Measurements from ENCODE around the gene SCARB1. TPM values are rescaled to one million over a fixed set of nuclear protein-coding genes. Genes with fewer than 3 reads are reported as not detected.
A peak's percentile ranks its signal among the peaks of the same experiment; 100 is the strongest.

The SCARB1 gene
- total and polyA plus RNA-seq, 2 of the 13 experiments (the other 11 are each of a cell fraction or from before 2014, with no cell fraction given), result 63.4 to 160 TPM

DNA sequence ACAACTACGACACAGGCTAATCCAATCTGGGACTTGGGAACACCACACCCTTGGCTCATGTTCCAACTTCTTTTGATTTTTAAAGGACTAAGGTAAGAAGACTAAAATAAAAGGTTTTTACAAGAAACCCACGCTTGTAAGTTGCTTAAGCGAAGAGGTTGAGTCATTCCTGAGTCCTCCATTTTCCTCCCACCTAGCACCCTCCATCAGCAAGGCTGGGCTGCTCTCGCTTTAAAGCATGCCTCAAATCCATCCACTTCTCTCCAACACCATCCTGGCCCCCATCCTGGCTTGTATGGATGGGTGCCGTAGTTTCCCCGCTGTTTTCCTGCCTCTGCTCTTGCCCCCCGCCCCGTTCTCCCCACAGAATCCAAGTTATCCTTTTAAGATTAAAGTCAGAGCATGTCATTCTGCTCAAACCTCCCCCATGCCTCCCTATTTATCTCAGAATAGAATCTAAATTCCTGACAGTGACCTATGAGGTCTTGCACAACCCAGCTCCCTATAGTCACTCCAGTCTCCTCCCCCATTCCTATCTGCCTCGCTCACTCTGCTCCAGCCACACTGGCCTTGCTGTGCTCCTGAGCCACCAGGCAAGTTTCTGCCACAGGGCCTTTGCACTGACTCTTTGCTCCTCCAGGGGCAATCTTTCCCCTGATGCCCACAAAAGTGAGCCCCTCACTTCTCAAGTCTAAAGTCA is 34.5 kb downstream of the SCARB1 start (continued):
- TF ChIP-seq MAZ (IDR thresholded peaks at IDR 0.05; ENCODE audit: borderline replicate concordance, low read depth, low read length), result no peak
- no peak for TF ChIP-seq MAZ (CRISPR knock-in tag; IDR thresholded peaks at IDR 0.05; ENCODE audit: low read depth)
- TF ChIP-seq KLF11 (CRISPR knock-in tag; IDR thresholded peaks at IDR 0.05), result no peak
- TF ChIP-seq SPEN (CRISPR knock-in tag; IDR thresholded peaks at IDR 0.05; ENCODE audit: low read depth), result 0 out of 2 replicates have a peak, but pooled peaks have one; percentile 27
- TF ChIP-seq SOX6 (IDR thresholded peaks at IDR 0.05), result no peak
- TF ChIP-seq SOX6 (CRISPR knock-in tag; IDR thresholded peaks at IDR 0.05), result peak; percentile 66; the same call in 1 of the 2 replicates
- no peak for TF ChIP-seq ZNF879 (CRISPR knock-in tag; IDR thresholded peaks at IDR 0.05)
- no peak; the same call in 1 of the 2 replicates for TF ChIP-seq MEIS1 (CRISPR knock-in tag; IDR thresholded peaks at IDR 0.05; ENCODE audit: borderline replicate concordance)
- TF ChIP-seq ZC3H4 (CRISPR knock-in tag; IDR thresholded peaks at IDR 0.05; ENCODE audit: borderline replicate concordance), result no peak; the same call in 1 of the 2 replicates
- no peak for TF ChIP-seq RNF2 (conservative IDR thresholded peaks at IDR 0.05; ENCODE audit: low read depth)
- TF ChIP-seq, protein P1, sequence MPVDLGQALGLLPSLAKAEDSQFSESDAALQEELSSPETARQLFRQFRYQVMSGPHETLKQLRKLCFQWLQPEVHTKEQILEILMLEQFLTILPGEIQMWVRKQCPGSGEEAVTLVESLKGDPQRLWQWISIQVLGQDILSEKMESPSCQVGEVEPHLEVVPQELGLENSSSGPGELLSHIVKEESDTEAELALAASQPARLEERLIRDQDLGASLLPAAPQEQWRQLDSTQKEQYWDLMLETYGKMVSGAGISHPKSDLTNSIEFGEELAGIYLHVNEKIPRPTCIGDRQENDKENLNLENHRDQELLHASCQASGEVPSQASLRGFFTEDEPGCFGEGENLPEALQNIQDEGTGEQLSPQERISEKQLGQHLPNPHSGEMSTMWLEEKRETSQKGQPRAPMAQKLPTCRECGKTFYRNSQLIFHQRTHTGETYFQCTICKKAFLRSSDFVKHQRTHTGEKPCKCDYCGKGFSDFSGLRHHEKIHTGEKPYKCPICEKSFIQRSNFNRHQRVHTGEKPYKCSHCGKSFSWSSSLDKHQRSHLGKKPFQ (CRISPR knock-in tag; IDR thresholded peaks at IDR 0.05; ENCODE audit: insufficient replicate concordance), result peak; percentile 52
- no peak for TF ChIP-seq NFE2L2 (IDR thresholded peaks at IDR 0.05; ENCODE audit: low read length)
- TF ChIP-seq TAF1 (CRISPR knock-in tag; IDR thresholded peaks at IDR 0.05), result no peak
- TF ChIP-seq, protein P2, sequence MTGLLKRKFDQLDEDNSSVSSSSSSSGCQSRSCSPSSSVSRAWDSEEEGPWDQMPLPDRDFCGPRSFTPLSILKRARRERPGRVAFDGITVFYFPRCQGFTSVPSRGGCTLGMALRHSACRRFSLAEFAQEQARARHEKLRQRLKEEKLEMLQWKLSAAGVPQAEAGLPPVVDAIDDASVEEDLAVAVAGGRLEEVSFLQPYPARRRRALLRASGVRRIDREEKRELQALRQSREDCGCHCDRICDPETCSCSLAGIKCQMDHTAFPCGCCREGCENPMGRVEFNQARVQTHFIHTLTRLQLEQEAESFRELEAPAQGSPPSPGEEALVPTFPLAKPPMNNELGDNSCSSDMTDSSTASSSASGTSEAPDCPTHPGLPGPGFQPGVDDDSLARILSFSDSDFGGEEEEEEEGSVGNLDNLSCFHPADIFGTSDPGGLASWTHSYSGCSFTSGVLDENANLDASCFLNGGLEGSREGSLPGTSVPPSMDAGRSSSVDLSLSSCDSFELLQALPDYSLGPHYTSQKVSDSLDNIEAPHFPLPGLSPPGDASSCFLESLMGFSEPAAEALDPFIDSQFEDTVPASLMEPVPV (CRISPR knock-in tag; IDR thresholded peaks at IDR 0.05), result no peak
- TF ChIP-seq, protein P3, sequence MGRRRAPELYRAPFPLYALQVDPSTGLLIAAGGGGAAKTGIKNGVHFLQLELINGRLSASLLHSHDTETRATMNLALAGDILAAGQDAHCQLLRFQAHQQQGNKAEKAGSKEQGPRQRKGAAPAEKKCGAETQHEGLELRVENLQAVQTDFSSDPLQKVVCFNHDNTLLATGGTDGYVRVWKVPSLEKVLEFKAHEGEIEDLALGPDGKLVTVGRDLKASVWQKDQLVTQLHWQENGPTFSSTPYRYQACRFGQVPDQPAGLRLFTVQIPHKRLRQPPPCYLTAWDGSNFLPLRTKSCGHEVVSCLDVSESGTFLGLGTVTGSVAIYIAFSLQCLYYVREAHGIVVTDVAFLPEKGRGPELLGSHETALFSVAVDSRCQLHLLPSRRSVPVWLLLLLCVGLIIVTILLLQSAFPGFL (CRISPR knock-in tag; IDR thresholded peaks at IDR 0.05), result no peak
- 0 out of 2 replicates have a peak, but pooled peaks have one; percentile 16 for TF ChIP-seq NR2C2 (CRISPR knock-in tag; IDR thresholded peaks at IDR 0.05; ENCODE audit: borderline replicate concordance)
- no peak for TF ChIP-seq RBM39 (IDR thresholded peaks at IDR 0.05; ENCODE audit: low read depth, low read length, poor library complexity, severe bottlenecking)
- TF ChIP-seq ZSCAN9 (CRISPR knock-in tag; IDR thresholded peaks at IDR 0.05; ENCODE audit: borderline replicate concordance), result 0 out of 2 replicates have a peak, but pooled peaks have one; percentile 26
- no peak for TF ChIP-seq IKZF1 (IDR thresholded peaks at IDR 0.05)
- TF ChIP-seq NFATC3 (CRISPR knock-in tag; IDR thresholded peaks at IDR 0.05), result no peak
- TF ChIP-seq ZNF10 (CRISPR knock-in tag; IDR thresholded peaks at IDR 0.05; ENCODE audit: borderline replicate concordance, low read depth), result no peak
- TF ChIP-seq ZSCAN31 (CRISPR knock-in tag; IDR thresholded peaks at IDR 0.05; ENCODE audit: low read depth), result 0 out of 2 replicates have a peak, but pooled peaks have one; percentile 50
